HG03139 (cell line): ENCODE data around the gene ARHGAP5.
A peak's percentile ranks its signal among the peaks of the same experiment; 100 is the strongest.

Experiments used
- ATAC-seq: cut with Tn5 transposase; IDR thresholded peaks from one replicate; pipeline ENCODE4 v1.9.1; 2021; ENCODE audit not compliant: unreplicated experiment

ARHGAP5 gene

GRCh38 chr14:32169191-32169590, 92.1 kb downstream of the ARHGAP5 start:
- no peak for ATAC-seq

- ATAC-seq = no peak
These were observed 94.4 kb downstream of the ARHGAP5 start for GRCh38 chr14:32171469-32171868.

GRCh38 chr14:32183151-32184058, 106.3 kb downstream of the ARHGAP5 start:
- ATAC-seq = no peak

- no peak for ATAC-seq
These were observed 108.0 kb downstream of the ARHGAP5 start for GRCh38 chr14:32185097-32185496.

GRCh38 chr14:32186248-32186647, 109.1 kb downstream of the ARHGAP5 start:
- ATAC-seq = no peak

- ATAC-seq = no peak
These were observed 112.7 kb downstream of the ARHGAP5 start for GRCh38 chr14:32189811-32190210.

- ATAC-seq = no peak
These were observed 113.6 kb downstream of the ARHGAP5 start for GRCh38 chr14:32190673-32191072.

GRCh38 chr14:32192712-32193373, 115.7 kb downstream of the ARHGAP5 start:
- no peak for ATAC-seq

- no peak for ATAC-seq
These were observed 116.4 kb downstream of the ARHGAP5 start for GRCh38 chr14:32193532-32193931.

GRCh38 chr14:32195636-32196035, 118.5 kb downstream of the ARHGAP5 start:
- no peak for ATAC-seq

GRCh38 chr14:32197919-32198318, 120.8 kb downstream of the ARHGAP5 start:
- peak; percentile 47 for ATAC-seq

GRCh38 chr14:32200368-32201192, 123.5 kb downstream of the ARHGAP5 start:
- ATAC-seq = no peak

GRCh38 chr14:32201193-32201815, 124.2 kb downstream of the ARHGAP5 start:
- ATAC-seq = peak; percentile 49

GRCh38 chr14:32201816-32202490, 124.8 kb downstream of the ARHGAP5 start, which contains the start of gene RNU6-7:
Gene RNU6-7 (plus strand): TSS chr14:32202045.
- ATAC-seq = no peak

GRCh38 chr14:32202491-32202997, 125.4 kb downstream of the ARHGAP5 start:
- ATAC-seq = no peak

GRCh38 chr14:32202998-32203882, 126.1 kb downstream of the ARHGAP5 start, which contains the start of gene RNU6-8:
Gene RNU6-8 (minus strand): TSS chr14:32203269.
- ATAC-seq = peak; percentile 65

GRCh38 chr14:32203928-32204357, 126.8 kb downstream of the ARHGAP5 start:
- ATAC-seq = no peak

- no peak for ATAC-seq
These were observed 128.4 kb downstream of the ARHGAP5 start for GRCh38 chr14:32205554-32205953.

GRCh38 chr14:32205984-32206383, 128.9 kb downstream of the ARHGAP5 start:
- ATAC-seq = no peak
